Progenitor cell of endocrine pancreas (in vitro differentiated cells): ENCODE data around the gene AFAP1L1. TPM values are rescaled to one million over a fixed set of nuclear protein-coding genes. Genes with fewer than 3 reads are reported as not detected.

Experiments used
- total RNA-seq: library from RNA; stranded (reverse); gene quantifications from 2 replicates; pipeline ENCODE4 v1.2.1, GENCODE V29; 2021

Gene AFAP1L1
- total RNA-seq, 1 donor from 2014 or later: 0.69 TPM

Other genes with a start within 250 kb of the AFAP1L1 start
- gene SH3TC2, start 208.8 kb upstream of the AFAP1L1 start, total RNA-seq: 1.4 and 2.1 TPM in 2 replicates
- gene ABLIM3, start 130.4 kb upstream of the AFAP1L1 start, total RNA-seq: 0.27 and 0.48 TPM in 2 replicates
- gene GRPEL2, start 73.6 kb downstream of the AFAP1L1 start, total RNA-seq: 17.6 and 20.2 TPM in 2 replicates
- gene PCYOX1L, start 86.2 kb downstream of the AFAP1L1 start, total RNA-seq: 18.6 and 20.6 TPM in 2 replicates
- gene IL17B, start 107.4 kb downstream of the AFAP1L1 start, total RNA-seq: not detected in 2 replicates